Cerebellar cortex (tissue), 1 donor: ENCODE data around the gene BANK1.
A peak's percentile ranks its signal among the peaks of the same experiment; 100 is the strongest.

ENCODE experiments used
- DNase-seq: peaks from one replicate; pipeline ENCODE4 v3.0.0-alpha.2; 2015; ENCODE audit warnings: low spot score

Gene BANK1, protein sequence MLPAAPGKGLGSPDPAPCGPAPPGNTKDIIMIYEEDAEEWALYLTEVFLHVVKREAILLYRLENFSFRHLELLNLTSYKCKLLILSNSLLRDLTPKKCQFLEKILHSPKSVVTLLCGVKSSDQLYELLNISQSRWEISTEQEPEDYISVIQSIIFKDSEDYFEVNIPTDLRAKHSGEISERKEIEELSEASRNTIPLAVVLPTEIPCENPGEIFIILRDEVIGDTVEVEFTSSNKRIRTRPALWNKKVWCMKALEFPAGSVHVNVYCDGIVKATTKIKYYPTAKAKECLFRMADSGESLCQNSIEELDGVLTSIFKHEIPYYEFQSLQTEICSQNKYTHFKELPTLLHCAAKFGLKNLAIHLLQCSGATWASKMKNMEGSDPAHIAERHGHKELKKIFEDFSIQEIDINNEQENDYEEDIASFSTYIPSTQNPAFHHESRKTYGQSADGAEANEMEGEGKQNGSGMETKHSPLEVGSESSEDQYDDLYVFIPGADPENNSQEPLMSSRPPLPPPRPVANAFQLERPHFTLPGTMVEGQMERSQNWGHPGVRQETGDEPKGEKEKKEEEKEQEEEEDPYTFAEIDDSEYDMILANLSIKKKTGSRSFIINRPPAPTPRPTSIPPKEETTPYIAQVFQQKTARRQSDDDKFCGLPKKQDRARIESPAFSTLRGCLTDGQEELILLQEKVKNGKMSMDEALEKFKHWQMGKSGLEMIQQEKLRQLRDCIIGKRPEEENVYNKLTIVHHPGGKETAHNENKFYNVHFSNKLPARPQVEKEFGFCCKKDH

GRCh38 chr4:101790521-101791181, at the start of gene BANK1:
BANK1 (plus strand) TSS chr4:101790730; CDS start chr4:101790881, 151 bp downstream.
- peak; percentile 67 for DNase-seq

DNA sequence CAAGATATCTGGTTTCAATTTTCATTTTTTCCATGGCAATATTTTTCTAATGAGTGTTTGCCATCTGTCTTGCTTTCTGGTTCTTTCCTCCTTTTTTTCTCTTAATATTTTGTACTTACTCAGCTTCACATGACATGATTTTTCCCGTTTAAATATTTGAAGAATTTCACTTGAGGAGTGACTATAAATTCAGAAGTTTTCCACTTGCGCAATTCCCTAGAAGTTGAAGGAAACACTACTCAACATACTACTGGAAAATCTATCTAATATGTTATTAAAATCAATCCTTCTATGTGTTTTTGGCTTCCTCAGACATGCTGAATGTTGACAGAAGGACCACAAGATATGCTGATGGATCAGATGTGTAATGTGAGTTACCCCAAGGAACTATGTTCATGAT, 36.8 kb upstream of the BANK1 start:
- DNase-seq = no peak

GRCh38 chr4:101756181-101756580, 34.3 kb upstream of the BANK1 start:
- DNase-seq = no peak

GRCh38 chr4:101761405-101761804, 29.1 kb upstream of the BANK1 start:
- no peak for DNase-seq

DNA sequence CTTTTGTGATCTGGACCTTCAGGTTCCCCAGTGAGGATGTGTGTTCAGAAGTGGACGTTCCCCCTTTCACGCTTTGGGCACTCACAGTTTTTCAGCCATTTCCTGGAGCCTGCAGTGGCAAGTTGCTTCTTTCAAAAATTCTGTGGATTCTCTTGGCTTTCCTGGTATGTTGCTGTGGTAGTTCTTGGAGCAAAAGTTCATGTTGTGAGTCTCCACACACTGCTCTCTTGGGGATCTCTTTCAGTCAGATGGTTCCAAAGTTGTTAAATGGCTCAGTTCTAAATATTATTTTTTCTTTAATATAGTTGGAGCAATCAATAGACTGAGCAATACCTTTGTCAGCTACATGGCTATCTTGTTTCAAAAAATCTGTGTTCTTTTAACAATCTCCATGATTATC, 28.5 kb upstream of the BANK1 start:
- no peak for DNase-seq

GRCh38 chr4:101762534-101762933, 28.0 kb upstream of the BANK1 start:
- DNase-seq = peak; percentile 6

DNA sequence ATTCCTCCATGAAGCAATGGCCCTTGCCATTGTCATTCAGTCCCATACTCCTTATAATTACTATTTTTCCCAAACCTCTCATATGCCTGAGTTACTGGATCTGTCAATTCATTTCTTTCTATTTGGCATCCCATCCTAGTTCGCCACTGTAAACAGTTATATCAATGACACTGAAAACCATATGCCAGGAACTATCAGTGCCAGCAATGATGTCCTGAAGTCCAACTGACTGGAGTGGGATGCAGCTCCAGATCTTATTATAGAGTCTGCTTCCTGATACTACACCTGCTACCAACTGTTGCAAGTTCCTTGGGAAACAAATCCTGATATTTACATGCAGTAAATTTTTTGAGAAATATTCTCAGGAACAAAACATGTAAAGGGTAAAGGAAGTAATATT, 27.0 kb upstream of the BANK1 start:
- DNase-seq = peak; percentile 96

GRCh38 chr4:101774807-101775206, 15.7 kb upstream of the BANK1 start:
- DNase-seq = no peak

GRCh38 chr4:101777431-101777830, 13.1 kb upstream of the BANK1 start:
- no peak for DNase-seq

DNA sequence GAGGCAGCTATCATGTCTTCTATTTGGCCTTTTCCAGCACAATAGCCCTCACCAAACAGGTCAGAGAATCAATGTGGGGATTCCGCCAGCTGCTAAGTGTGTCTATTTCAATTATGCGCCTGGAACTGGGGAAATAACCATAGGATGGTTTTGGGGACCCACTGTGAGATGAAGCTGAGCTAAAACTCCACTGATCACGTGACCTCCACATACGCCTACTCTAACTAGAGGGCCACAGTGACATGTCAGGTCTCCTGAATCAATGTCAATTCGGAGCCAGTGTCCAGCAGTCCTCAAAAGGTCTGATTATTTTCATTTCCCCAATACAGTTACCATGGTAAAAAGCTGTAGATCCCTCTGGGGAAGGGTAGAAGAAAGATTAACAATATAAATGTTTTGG, 10.2 kb upstream of the BANK1 start:
- no peak for DNase-seq

DNA sequence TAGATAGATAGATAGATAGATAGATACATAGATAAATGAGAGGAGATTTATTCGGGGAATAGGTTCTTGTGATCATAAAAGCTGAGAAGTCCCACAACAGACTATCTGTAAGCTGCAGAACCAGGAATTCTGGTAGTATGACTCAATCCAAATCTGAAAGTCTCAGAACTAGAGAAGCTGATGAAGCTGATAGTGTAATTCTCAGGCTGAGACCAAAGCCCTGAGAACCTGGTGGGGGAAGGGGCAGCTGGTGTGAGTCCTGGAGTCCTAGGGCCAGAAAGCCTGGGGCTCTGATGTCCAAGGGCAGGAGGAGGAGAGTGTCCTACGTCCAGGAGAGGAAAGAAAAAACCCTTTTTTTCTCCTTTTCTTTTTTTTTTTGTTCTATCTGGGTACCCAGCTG, 8.0 kb upstream of the BANK1 start:
- DNase-seq = no peak

GRCh38 chr4:101784957-101785356, 5.6 kb upstream of the BANK1 start:
- no peak for DNase-seq

DNA sequence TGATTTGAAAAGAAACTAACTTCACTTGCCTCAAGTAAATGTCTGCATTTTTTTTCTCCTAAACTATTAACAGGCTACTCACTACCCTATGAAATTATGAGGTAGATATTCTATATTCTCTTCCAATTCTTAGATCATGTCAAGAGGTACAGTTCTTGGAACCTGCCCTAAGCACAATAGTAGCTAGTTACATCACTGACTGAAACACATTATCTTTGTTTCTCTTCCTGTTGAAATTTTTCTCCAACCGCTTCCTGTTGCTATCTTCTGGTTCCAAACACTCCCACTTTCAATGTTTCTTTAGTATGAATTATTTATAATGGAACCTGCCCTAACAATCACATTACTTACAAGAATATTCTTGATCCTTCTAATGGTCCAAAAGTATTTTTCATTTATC, 5.0 kb upstream of the BANK1 start:
- DNase-seq = no peak

DNA sequence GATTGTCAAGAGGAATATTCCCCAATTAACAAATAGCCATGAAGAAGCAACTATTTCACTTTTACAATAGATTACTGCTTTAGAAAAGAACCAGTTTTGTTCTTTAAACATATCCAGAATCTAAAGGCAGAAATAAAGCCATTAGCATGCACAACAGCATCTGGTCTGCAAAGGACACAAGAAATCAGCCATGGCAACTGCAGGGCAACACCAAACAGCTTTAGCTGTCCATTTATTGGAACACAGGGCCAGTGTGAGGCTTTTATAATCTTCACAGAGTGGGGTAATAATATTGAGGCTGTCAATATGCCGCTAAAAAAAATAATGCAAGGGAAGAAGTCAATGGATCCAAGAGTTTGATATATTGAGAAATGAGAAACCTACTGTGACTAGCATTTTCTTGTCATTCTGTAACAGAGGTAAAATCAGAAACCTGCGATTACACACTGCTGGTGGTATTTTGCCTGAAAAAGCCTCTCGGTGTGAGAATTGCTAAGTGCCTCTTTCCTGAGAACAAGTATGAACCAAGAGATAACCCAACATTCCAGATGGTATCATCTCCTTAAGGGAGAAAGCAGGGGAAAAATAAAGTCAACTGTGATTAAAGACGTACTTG, 2.7 kb upstream of the BANK1 start:
- DNase-seq = no peak

GRCh38 chr4:101791182-101791558, 640 bp downstream of the BANK1 start:
- DNase-seq = peak; percentile 66

GRCh38 chr4:101792056-101792590, 1.6 kb downstream of the BANK1 start:
- no peak for DNase-seq

DNA sequence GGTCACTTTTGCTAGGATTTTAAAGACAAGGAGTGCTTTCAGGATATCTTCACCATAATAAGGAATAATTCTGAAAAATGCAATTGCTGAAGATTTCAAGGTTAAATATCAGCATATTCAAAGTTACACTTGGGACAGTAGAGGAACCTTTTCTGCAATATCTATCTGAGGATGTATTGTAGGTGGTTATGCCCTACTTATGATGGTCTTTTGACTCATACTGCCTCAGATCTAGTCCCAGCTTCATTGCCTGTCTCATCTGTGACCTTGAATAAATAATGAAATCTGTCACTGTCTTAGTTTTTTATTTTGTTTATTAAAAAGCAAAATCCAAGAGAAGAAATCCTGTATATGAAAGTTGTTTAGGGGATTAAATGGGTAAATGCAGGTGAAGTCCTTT, 2.9 kb downstream of the BANK1 start:
- DNase-seq = no peak

DNA sequence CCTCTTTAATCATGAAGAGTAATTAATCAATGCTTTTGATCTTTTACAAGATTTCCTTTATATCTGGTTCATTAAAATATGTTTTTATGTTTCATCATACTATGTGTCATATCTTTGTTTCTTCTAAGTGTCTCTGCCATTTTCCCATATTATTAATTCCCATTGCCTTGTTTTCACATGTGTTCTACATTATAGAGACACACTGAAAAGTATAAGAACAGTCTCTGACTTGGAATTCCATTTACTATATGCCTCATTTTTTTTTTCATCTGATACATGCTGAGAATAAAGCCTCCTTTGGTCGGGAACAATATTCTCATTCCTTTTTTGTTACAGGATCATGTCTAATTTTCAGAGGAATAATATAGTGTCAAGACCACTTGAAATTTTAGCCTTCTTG, 4.3 kb downstream of the BANK1 start:
- DNase-seq = no peak

- no peak for DNase-seq
These were observed 5.2 kb downstream of the BANK1 start for GRCh38 chr4:101795704-101796103.

DNA sequence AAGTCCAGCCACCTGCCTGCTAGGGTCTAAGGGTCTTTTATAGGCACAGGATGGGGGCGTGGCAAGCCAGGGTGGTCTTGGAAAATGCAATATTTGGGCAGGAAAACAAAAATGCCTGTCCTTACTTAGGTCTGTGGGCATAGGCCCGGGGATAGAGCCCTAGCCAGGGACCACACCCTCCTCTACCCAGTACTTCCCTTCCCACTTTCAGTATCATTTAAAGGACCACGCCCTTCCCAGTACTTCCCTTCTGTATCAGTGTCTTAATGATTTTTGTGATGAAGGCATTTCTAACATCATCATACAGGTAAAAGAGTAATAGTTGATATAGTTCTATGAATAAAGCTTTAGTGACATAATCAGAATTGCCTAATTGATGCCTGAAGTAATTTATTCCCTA, 11.4 kb downstream of the BANK1 start:
- DNase-seq = no peak

DNA sequence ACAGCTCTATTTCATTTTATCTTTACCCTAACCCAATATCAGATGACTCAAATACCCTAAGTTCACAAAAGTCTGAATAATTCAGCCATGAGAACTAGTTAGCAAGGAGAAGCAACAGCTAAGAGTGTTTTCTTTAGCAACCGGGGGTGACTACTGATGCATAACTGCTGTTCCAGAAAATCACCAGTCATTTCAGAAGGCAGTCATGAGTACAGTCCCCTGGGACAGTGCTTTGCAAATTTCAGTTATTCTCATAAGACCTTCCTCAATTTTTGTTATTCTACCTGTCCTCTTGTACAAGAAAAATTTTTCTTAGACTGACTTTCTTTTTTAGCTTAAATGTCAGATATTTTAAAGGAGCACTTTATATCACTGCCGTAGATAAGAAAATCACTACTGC, 16.4 kb downstream of the BANK1 start:
- DNase-seq = no peak

DNA sequence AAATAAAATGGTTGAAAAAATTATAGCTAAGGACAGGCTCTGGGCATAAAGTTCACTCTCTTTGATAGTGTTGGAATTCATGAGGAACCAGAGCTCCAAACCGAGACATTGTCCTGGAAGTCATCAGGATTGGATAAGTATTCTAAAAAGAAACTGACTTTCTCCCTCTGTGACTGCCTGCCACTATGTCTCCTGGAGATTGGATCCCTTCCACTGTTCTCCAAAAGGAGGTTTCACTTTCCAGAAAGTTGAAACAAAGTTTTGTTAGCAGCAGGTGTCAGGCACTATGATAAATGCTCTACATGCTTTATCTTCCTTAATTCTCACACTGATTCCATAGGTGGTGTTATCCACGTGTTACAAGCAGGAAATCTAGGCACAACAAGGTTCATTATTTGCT, 16.8 kb downstream of the BANK1 start:
- DNase-seq = no peak
